Natural killer cell (primary cell): ENCODE data around the gene ROBO4. TPM values are rescaled to one million over a fixed set of nuclear protein-coding genes. Genes with fewer than 3 reads are reported as not detected.

Source experiments
- ATAC-seq, 3 donors: fragments of 150-1000 bp in 2 of 3; fragments of 200-7000 bp in 1 of 3; cut with Tn5 transposase; 1 replicate in 1 of 3; 2 replicates in 2 of 3; pipeline ENCODE4 v1.10.0; 2021; ENCODE audit warnings: mild to moderate bottlenecking in 2 of 3, moderate library complexity in 2 of 3
- DNase-seq, 2 donors: peaks; one replicate each; pipeline versions ENCODE4 v3.0.0 to v3.0.0-alpha.2; 2013 to 2021; ENCODE audit warnings: mixed read lengths in 1 of 2
- H3K27ac ChIP-seq: one replicate; pipeline ENCODE4 v1.5.1; 2013; ENCODE audit warnings: mild to moderate bottlenecking, low read length
- H3K27me3 ChIP-seq: one replicate; pipeline ENCODE4 v1.6.1; 2013; ENCODE audit warnings: low read length; ENCODE audit not compliant: control insufficient read depth, insufficient read depth
- H3K36me3 ChIP-seq: one replicate; pipeline ENCODE4 v1.6.1; 2013; ENCODE audit warnings: low read length; ENCODE audit not compliant: control insufficient read depth, insufficient read depth
- H3K4me1 ChIP-seq: one replicate; pipeline ENCODE4 v1.6.1; 2013; ENCODE audit warnings: low read length; ENCODE audit not compliant: control insufficient read depth, insufficient read depth
- H3K4me3 ChIP-seq: one replicate; pipeline ENCODE4 v1.5.1; 2013; ENCODE audit warnings: low read length
- H3K9me3 ChIP-seq: one replicate; pipeline ENCODE4 v1.6.1; 2013; ENCODE audit warnings: low read length; ENCODE audit not compliant: control insufficient read depth, insufficient read depth
- H3K27ac Mint-ChIP-seq, 2 donors: one replicate each; pipeline ENCODE4 v1.8.0; 2022; ENCODE audit warnings: mild to moderate bottlenecking in 2 of 2, mixed read lengths in 2 of 2, moderate library complexity in 1 of 2
- H3K27me3 Mint-ChIP-seq, 2 donors: one replicate each; pipeline ENCODE4 v1.8.0; 2022; ENCODE audit warnings: low read depth in 2 of 2, mixed read lengths in 2 of 2
- H3K36me3 Mint-ChIP-seq: one replicate; pipeline ENCODE4 v1.8.0; 2022; ENCODE audit warnings: mixed read lengths
- H3K4me1 Mint-ChIP-seq, 2 donors: one replicate each; pipeline ENCODE4 v1.8.0; 2022; ENCODE audit warnings: mixed read lengths in 2 of 2
- H3K4me3 Mint-ChIP-seq: one replicate; pipeline ENCODE4 v1.8.0; 2022; ENCODE audit warnings: mild to moderate bottlenecking, moderate library complexity, mixed read lengths
- H3K9me3 Mint-ChIP-seq, 2 donors: one replicate each; pipeline ENCODE4 v1.8.0; 2022; ENCODE audit warnings: mixed read lengths in 2 of 2
- WGBS: methylation state at CpG from one replicate; pipeline ENCODE4 v1.1.7; 2013; ENCODE audit warnings: missing lambda C conversion rate; ENCODE audit not compliant: insufficient coverage; 5-methylcytosine and 5-hydroxymethylcytosine counted together
- intact Hi-C: fragments of 100-400 bp; cut with micrococcal nuclease; formaldehyde crosslinking; loops from one replicate; pipeline ENCODE4 v1.14.2; 2022
- total RNA-seq, 4 donors: library from RNA; stranded (reverse); fragments of 120-200 nt in 1 of 4; gene quantifications; one replicate each; pipeline versions ENCODE4 v1.2.3 to v1.2.4, GENCODE V29; 2013 to 2022
- TF ChIP-seq, protein P1 (sequence below): fragments of 200-600 bp; IDR thresholded peaks from one replicate; pipeline ENCODE4 v1.8.0; 2022; ENCODE audit warnings: antibody characterized with exemption

Gene ROBO4
- total RNA-seq, 3 donors from 2014 or later (not counting 1 experiment from before 2014, with no cell fraction given), result not detected

DNA sequence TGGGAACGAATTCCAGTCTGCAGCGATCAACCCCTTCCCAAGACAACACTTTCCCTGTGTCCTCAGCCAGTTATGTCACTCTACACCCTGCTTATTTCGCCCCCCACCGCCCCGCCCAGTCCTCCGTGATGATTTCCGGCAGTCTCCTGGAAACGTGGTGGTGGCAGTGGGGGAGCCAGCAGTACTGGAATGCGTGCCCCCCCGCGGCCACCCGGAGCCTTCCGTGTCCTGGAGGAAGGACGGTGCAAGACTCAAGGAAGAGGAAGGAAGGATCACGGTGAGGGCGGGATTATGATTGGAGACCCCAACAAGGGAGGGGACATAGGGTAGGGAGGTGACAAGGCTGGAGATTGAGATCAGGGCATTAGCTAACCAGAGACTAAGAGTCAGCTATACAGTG lies 28.3 kb downstream of the ROBO4 start:
- Histone ChIP-seq H3K27ac (no peak overlapping the region), H3K9me3 (no peaks in the 10 kb centered on the region), H3K36me3 (no peaks in the 10 kb centered on the region), H3K4me3 (no peak overlapping the region), H3K4me1 (peaks cover 28% of the 10 kb centered on the region), H3K27me3 (peaks cover 59% of the 10 kb centered on the region)
- TF ChIP-seq, protein P1, sequence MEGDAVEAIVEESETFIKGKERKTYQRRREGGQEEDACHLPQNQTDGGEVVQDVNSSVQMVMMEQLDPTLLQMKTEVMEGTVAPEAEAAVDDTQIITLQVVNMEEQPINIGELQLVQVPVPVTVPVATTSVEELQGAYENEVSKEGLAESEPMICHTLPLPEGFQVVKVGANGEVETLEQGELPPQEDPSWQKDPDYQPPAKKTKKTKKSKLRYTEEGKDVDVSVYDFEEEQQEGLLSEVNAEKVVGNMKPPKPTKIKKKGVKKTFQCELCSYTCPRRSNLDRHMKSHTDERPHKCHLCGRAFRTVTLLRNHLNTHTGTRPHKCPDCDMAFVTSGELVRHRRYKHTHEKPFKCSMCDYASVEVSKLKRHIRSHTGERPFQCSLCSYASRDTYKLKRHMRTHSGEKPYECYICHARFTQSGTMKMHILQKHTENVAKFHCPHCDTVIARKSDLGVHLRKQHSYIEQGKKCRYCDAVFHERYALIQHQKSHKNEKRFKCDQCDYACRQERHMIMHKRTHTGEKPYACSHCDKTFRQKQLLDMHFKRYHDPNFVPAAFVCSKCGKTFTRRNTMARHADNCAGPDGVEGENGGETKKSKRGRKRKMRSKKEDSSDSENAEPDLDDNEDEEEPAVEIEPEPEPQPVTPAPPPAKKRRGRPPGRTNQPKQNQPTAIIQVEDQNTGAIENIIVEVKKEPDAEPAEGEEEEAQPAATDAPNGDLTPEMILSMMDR, result no peak
- H3K9me3 Mint-ChIP-seq, result no peaks in the 10 kb centered on the region
- H3K27ac Mint-ChIP-seq, result no peak overlapping the region
- ATAC-seq, result no peak
- no peak overlapping the region for H3K4me3 Mint-ChIP-seq
- peaks cover 17 to 31% of the 10 kb centered on the region in 2 donors for H3K4me1 Mint-ChIP-seq
- no peaks in the 10 kb centered on the region for H3K36me3 Mint-ChIP-seq
- no peak for DNase-seq
- intact Hi-C loops, result no loop called here
- peaks cover 73 to 77% of the 10 kb centered on the region in 2 donors for H3K27me3 Mint-ChIP-seq
- 4% methylated on average over 16 of the region's 16 CpGs for WGBS

DNA sequence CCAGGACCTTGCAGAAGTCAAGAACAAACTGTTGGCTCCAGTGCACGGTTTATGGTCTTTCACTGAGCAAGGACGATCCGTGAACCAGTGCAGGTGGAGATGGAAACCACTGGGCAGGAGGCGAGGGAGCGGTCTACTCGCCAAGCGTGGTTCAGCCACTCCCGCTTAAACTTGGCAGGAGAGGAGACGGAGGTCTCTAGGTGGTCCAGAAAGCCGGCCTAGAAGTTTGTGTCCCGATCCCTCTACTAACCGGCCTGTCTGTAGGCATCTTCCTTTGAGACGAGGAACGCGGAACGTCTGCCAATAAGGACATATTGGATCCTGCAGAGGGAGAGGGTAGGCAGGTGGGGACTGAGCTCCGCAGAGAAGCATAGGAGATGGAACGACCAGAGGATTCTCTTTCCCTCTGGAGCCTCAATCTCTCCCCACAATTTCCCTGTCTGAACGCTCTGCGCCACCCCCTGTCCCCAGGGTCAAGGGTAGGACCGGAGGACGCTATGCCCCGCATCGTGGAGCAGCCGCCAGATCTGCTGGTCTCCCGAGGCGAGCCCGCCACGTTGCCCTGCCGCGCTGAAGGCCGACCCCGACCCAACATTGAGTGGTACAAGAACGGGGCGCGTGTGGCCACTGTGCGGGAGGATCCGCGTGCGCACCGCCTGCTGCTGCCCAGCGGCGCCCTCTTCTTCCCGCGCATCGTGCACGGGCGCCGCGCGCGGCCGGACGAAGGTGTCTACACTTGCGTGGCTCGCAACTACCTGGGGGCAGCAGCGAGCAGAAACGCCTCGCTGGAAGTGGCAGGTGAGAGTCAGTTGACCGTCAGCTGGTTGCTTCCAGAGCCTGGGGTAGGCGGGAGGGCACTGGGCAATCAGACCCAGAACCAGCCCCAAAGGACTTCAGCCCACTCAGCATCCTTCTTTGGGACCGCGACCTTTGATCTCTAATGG lies 29.1 kb downstream of the ROBO4 start:
- TF ChIP-seq, protein P1, result no peak
- 11% methylated on average over 63 of the region's 63 CpGs for WGBS
- Mint-ChIP-seq H3K4me1 (peaks cover 17 to 32% of the 10 kb centered on the region in 2 donors), H3K36me3 (no peaks in the 10 kb centered on the region), H3K27ac (no peak overlapping the region), H3K9me3 (no peaks in the 10 kb centered on the region), H3K27me3 (peaks cover 74 to 78% of the 10 kb centered on the region in 2 donors), H3K4me3 (no peak overlapping the region)
- peaks cover 28% of the 10 kb centered on the region for H3K4me1 ChIP-seq
- ATAC-seq (no peak), DNase-seq (peak in 1 of 2 donors; percentile 35)
- no peak overlapping the region for H3K4me3 ChIP-seq
- no peak overlapping the region for H3K27ac ChIP-seq
- peaks cover 61% of the 10 kb centered on the region for H3K27me3 ChIP-seq
- intact Hi-C loops, result no loop called here
- H3K9me3 ChIP-seq, result no peaks in the 10 kb centered on the region
- H3K36me3 ChIP-seq, result no peaks in the 10 kb centered on the region

DNA sequence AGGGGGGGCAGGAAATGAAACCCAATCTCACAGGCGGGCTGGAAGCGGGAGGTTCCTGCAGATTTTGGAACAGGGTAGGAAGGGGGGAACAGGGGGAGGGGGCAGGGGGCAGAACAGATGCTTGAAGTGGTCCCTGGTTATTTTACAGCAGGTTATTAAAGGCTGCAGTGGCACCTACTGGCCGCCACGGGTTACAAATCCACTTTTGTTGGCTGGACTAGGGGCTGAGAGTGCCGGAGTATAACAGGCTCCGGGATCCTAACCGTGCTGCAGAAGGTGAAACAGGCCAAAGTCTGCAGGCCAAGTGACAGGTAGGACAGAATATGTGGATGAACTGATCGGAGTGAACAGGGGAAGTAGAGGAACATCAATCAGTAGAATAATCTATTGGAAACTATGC lies 30.0 kb downstream of the ROBO4 start:
- no peak overlapping the region for H3K27ac Mint-ChIP-seq
- intact Hi-C loops, result no loop called here
- H3K9me3 Mint-ChIP-seq, result no peaks in the 10 kb centered on the region
- 2% methylated on average over 8 of the region's 8 CpGs for WGBS
- H3K27me3 Mint-ChIP-seq, result peaks cover 73 to 81% of the 10 kb centered on the region in 2 donors
- Histone ChIP-seq H3K27me3 (peaks cover 66% of the 10 kb centered on the region), H3K27ac (no peak overlapping the region), H3K4me3 (no peak overlapping the region), H3K36me3 (no peaks in the 10 kb centered on the region), H3K9me3 (no peaks in the 10 kb centered on the region), H3K4me1 (peaks cover 28% of the 10 kb centered on the region)
- peaks cover 17 to 41% of the 10 kb centered on the region in 2 donors for H3K4me1 Mint-ChIP-seq
- peak in 1 of 2 donors; percentile 44 for DNase-seq
- ATAC-seq, result peak in 2 of 3 donors; percentile 43 to 46
- H3K4me3 Mint-ChIP-seq, result peak overlapping the region; percentile 21
- H3K36me3 Mint-ChIP-seq, result no peaks in the 10 kb centered on the region
- TF ChIP-seq, protein P1, result no peak
